ENCODE data around the gene DHX57. TPM values are rescaled to one million over a fixed set of nuclear protein-coding genes. Genes with fewer than 3 reads are reported as not detected.
"Not testable (repeated sequence)": the region's sequence is repeated elsewhere in the genome, so short reads cannot be mapped to it uniquely, and the experiment has no call there.

Gene DHX57
- total RNA-seq, 2 donors from 2014 or later, result 11.9 to 50.4 TPM

- DNase-seq (ENCODE audit: low spot score), result no peak
- peaks cover 12% of the 10 kb centered on the region for H3K36me3 ChIP-seq
- no peak for ATAC-seq (ENCODE audit: insufficient number of reproducible peaks, low FRiP score, low read depth)
Measured at GRCh38 chr2:38830526-38831159, 45.1 kb downstream of the DHX57 start.

GRCh38 chr2:38829971-38830370 is 45.8 kb downstream of the DHX57 start:
- no peak for TF ChIP-seq CTCF (IDR thresholded peaks at IDR 0.05)
- Histone ChIP-seq H3K9me3 (no peaks in the 10 kb centered on the region), H3K27me3 (replicated peaks; ENCODE audit: insufficient read depth) (no peaks in the 10 kb centered on the region), H3K36me3 (peaks cover 15% of the 10 kb centered on the region), H3K4me3 (no peak overlapping the region), H3K27ac (no peak overlapping the region), H3K4me1 (ENCODE audit: control insufficient read depth in 1 of 2, low read depth in 2 of 2) (no peaks in the 10 kb centered on the region)
- DNase-seq (ENCODE audit: low spot score) (no peak), ATAC-seq (ENCODE audit: insufficient number of reproducible peaks, low FRiP score, low read depth) (no peak)

More at GRCh38 chr2:38830526-38831159, 45.1 kb downstream of the DHX57 start:
- no peak overlapping the region for H3K4me3 ChIP-seq
- H3K4me1 ChIP-seq (ENCODE audit: control insufficient read depth in 1 of 2, low read depth in 2 of 2), result no peaks in the 10 kb centered on the region
- H3K9me3 ChIP-seq, result no peaks in the 10 kb centered on the region
- H3K27me3 ChIP-seq (replicated peaks; ENCODE audit: insufficient read depth), result no peaks in the 10 kb centered on the region
- no peak overlapping the region for H3K27ac ChIP-seq
- no peak for TF ChIP-seq CTCF (IDR thresholded peaks at IDR 0.05)

DNA sequence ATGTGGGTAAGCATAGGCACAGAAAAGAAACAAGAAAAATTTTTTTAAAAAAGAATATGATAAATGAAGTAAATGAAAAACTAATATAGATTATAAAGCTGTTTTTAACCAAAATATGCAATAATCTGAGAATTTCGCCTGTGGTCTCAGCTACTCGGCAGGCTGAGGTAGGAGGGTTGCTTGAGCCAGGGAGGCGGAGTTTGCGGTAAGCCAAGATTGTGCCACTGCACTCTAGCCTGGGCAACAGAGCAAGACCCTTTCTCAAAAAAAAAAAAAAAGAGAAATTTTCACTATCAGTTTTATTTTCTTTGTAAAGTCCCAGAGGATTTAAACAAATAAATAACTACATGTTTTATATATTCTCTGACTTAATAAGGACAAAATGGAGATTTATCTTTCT is 47.3 kb downstream of the DHX57 start:
- peaks cover 20% of the 10 kb centered on the region for H3K36me3 ChIP-seq

DNA sequence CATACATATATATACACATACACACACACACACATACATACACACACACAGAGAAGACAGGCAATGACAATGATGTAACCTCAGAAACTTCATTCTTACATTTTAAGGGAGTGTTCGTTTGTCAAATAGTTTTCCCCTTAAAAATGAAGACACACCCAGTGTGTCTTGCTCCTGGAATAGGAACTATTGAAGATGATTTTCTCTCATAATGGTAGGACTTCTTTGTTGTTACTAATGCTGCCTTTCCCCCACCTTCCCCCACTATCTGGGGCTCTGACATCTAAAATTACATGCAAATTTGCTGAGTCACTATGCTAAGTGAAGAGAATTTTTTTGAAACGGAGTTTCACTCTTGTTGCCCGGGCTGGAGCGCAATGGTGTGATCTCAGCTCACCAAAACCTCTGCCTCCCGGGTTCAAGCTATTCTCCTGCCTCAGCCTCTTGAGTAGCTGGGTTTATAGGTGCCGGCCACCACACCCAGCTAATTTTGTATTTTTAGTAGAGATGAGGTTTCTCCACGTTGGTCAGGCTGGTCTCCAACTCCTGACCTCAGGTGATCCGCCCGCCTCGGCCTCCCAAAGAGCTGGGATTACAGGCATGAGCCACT is 48.1 kb downstream of the DHX57 start:
- not testable (repeated sequence) for ATAC-seq (ENCODE audit: insufficient number of reproducible peaks, low FRiP score, low read depth); H3K27ac ChIP-seq
- H3K36me3 ChIP-seq, result peaks cover 24% of the 10 kb centered on the region

More for the DNA sequence above, 47.3 kb downstream of the DHX57 start:
- no peak for ATAC-seq (ENCODE audit: insufficient number of reproducible peaks, low FRiP score, low read depth)
- Histone ChIP-seq H3K27ac (no peak overlapping the region), H3K4me3 (no peak overlapping the region), H3K4me1 (ENCODE audit: control insufficient read depth in 1 of 2, low read depth in 2 of 2) (no peaks in the 10 kb centered on the region), H3K27me3 (replicated peaks; ENCODE audit: insufficient read depth) (no peaks in the 10 kb centered on the region), H3K9me3 (no peaks in the 10 kb centered on the region)
- no peak for DNase-seq (ENCODE audit: low spot score)
- TF ChIP-seq CTCF (IDR thresholded peaks at IDR 0.05), result no peak

DNA sequence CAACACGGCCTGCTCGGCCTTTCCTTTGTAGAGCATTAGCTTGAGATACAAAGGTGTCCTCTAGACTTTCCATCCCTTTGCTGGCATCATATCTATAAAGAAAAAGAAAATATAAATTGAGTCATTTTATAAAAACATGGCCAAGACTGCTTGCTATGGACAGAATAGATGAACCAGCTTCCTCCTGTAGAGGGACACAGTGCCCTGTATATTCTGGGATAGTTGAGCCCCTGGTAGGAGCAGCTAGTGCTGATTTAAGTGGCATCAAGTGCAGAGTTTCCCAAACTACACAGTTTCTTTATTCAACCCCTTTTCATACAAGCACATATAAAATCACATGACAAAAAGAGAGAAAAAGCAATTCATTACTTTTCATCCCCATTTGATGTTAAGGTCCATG is 49.8 kb downstream of the DHX57 start:
- H3K27me3 ChIP-seq (replicated peaks; ENCODE audit: insufficient read depth), result no peaks in the 10 kb centered on the region
- ATAC-seq (ENCODE audit: insufficient number of reproducible peaks, low FRiP score, low read depth), result no peak
- TF ChIP-seq CTCF (IDR thresholded peaks at IDR 0.05), result no peak
- peaks cover 27% of the 10 kb centered on the region for H3K36me3 ChIP-seq
- no peak overlapping the region for H3K27ac ChIP-seq
- no peak for DNase-seq (ENCODE audit: low spot score)
- no peaks in the 10 kb centered on the region for H3K4me1 ChIP-seq (ENCODE audit: control insufficient read depth in 1 of 2, low read depth in 2 of 2)
- H3K4me3 ChIP-seq, result no peak overlapping the region
- no peaks in the 10 kb centered on the region for H3K9me3 ChIP-seq

More for the DNA sequence above, 48.1 kb downstream of the DHX57 start:
- H3K27me3 ChIP-seq (replicated peaks; ENCODE audit: insufficient read depth); DNase-seq (ENCODE audit: low spot score); H3K9me3 ChIP-seq; H3K4me1 ChIP-seq (ENCODE audit: control insufficient read depth in 1 of 2, low read depth in 2 of 2); H3K4me3 ChIP-seq: not testable (repeated sequence)
